HEK293 (cell line): ENCODE measurements around the gene ARHGAP5.

ENCODE experiments used
- GLI2 ChIP-seq: fragments of 450-650 bp; formaldehyde crosslinking; IDR thresholded peaks from 2 replicates; pipeline ENCODE4; 2017; ENCODE audit warnings: missing biosample characterization, missing genetic modification characterization, low read depth, borderline replicate concordance
- KLF8 ChIP-seq: fragments of 450-650 bp; formaldehyde crosslinking; IDR thresholded peaks from 2 replicates; pipeline ENCODE4 v1.5.1; 2016; ENCODE audit warnings: missing biosample characterization, missing genetic modification characterization
- PRDM1 ChIP-seq: fragments of 450-650 bp; formaldehyde crosslinking; IDR thresholded peaks from 2 replicates; pipeline ENCODE4; 2016; ENCODE audit warnings: missing biosample characterization, missing genetic modification characterization
- SCRT2 ChIP-seq: fragments of 450-650 bp; formaldehyde crosslinking; IDR thresholded peaks from 2 replicates; pipeline ENCODE4 v1.5.1; 2016; ENCODE audit warnings: missing biosample characterization, missing genetic modification characterization
- SP2 ChIP-seq: fragments of 450-650 bp; formaldehyde crosslinking; IDR thresholded peaks from 2 replicates; pipeline ENCODE4 v1.5.1; 2016; ENCODE audit warnings: missing biosample characterization, missing genetic modification characterization
- WT1 ChIP-seq: fragments of 450-650 bp; formaldehyde crosslinking; IDR thresholded peaks from 2 replicates; pipeline ENCODE4 v1.5.1; 2016; ENCODE audit warnings: missing biosample characterization, missing genetic modification characterization
- ZFP3 ChIP-seq: fragments of 450-650 bp; formaldehyde crosslinking; IDR thresholded peaks from 2 replicates; pipeline ENCODE4 v1.5.1; 2016; ENCODE audit warnings: low read depth, missing biosample characterization, missing genetic modification characterization
- ZFP41 ChIP-seq: fragments of 450-650 bp; formaldehyde crosslinking; IDR thresholded peaks from 2 replicates; pipeline ENCODE4 v1.5.1; 2016; ENCODE audit warnings: missing biosample characterization, missing genetic modification characterization, borderline replicate concordance
- ZNF112 ChIP-seq: fragments of 450-650 bp; formaldehyde crosslinking; IDR thresholded peaks from 2 replicates; pipeline ENCODE4 v1.5.0; 2017; ENCODE audit warnings: missing biosample characterization, missing genetic modification characterization
- ZNF324 ChIP-seq: fragments of 450-650 bp; formaldehyde crosslinking; IDR thresholded peaks from 2 replicates; pipeline ENCODE4 v1.5.1; 2016; ENCODE audit warnings: missing biosample characterization, missing genetic modification characterization
- ZNF354C ChIP-seq: fragments of 450-650 bp; formaldehyde crosslinking; IDR thresholded peaks from 2 replicates; pipeline ENCODE4 v1.5.1; 2016; ENCODE audit warnings: missing biosample characterization, missing genetic modification characterization, low read depth, borderline replicate concordance
- ZNF362 ChIP-seq: fragments of 450-650 bp; formaldehyde crosslinking; IDR thresholded peaks from 2 replicates; pipeline ENCODE4 v1.5.1; 2016; ENCODE audit warnings: missing biosample characterization, missing genetic modification characterization
- ZNF473 ChIP-seq: fragments of 450-650 bp; formaldehyde crosslinking; IDR thresholded peaks from 2 replicates; pipeline ENCODE4 v1.5.1; 2017; ENCODE audit warnings: missing biosample characterization, missing genetic modification characterization
- ZNF529 ChIP-seq: fragments of 450-650 bp; formaldehyde crosslinking; IDR thresholded peaks from 2 replicates; pipeline ENCODE4 v1.5.1; 2017; ENCODE audit warnings: missing genetic modification characterization, missing biosample characterization; ENCODE audit not compliant: insufficient replicate concordance
- ZNF558 ChIP-seq: fragments of 450-650 bp; formaldehyde crosslinking; IDR thresholded peaks from 2 replicates; pipeline ENCODE4 v1.5.1; 2016; ENCODE audit warnings: missing biosample characterization, missing genetic modification characterization
- ZNF571 ChIP-seq: fragments of 450-650 bp; formaldehyde crosslinking; IDR thresholded peaks from 2 replicates; pipeline ENCODE4 v1.5.0; 2017; ENCODE audit warnings: missing biosample characterization, missing genetic modification characterization
- ZNF580 ChIP-seq: fragments of 450-650 bp; formaldehyde crosslinking; IDR thresholded peaks from 2 replicates; pipeline ENCODE4 v1.5.1; 2016; ENCODE audit warnings: missing biosample characterization, missing genetic modification characterization
- ZNF645 ChIP-seq: fragments of 450-650 bp; formaldehyde crosslinking; IDR thresholded peaks from 2 replicates; pipeline ENCODE4; 2016; ENCODE audit warnings: missing biosample characterization, missing genetic modification characterization
- ZSCAN5A ChIP-seq: fragments of 450-650 bp; formaldehyde crosslinking; IDR thresholded peaks from 2 replicates; pipeline ENCODE4 v1.5.1; 2016; ENCODE audit warnings: missing biosample characterization, missing genetic modification characterization
- TF ChIP-seq, protein P1 (sequence below): fragments of 450-650 bp; formaldehyde crosslinking; IDR thresholded peaks from 2 replicates; pipeline ENCODE4 v1.5.1; 2017; ENCODE audit warnings: missing biosample characterization, missing genetic modification characterization
- TF ChIP-seq, protein P2 (sequence below): fragments of 450-650 bp; formaldehyde crosslinking; IDR thresholded peaks from 2 replicates; pipeline ENCODE4 v1.5.1; 2016; ENCODE audit warnings: missing biosample characterization, missing genetic modification characterization, borderline replicate concordance
- TF ChIP-seq, protein P3 (sequence below): fragments of 450-650 bp; formaldehyde crosslinking; IDR thresholded peaks from 2 replicates; pipeline ENCODE4 v1.5.1; 2017; ENCODE audit warnings: missing biosample characterization, missing genetic modification characterization
- TF ChIP-seq, protein P4 (sequence below): fragments of 450-650 bp; IDR thresholded peaks from 2 replicates; pipeline ENCODE4 v1.5.1; 2018; ENCODE audit warnings: missing biosample characterization, missing genetic modification characterization

Gene ARHGAP5

GRCh38 chr14:32202998-32203882 is 126.1 kb downstream of the ARHGAP5 start, which contains the start of gene RNU6-8 (continued):
- TF ChIP-seq, protein P1, sequence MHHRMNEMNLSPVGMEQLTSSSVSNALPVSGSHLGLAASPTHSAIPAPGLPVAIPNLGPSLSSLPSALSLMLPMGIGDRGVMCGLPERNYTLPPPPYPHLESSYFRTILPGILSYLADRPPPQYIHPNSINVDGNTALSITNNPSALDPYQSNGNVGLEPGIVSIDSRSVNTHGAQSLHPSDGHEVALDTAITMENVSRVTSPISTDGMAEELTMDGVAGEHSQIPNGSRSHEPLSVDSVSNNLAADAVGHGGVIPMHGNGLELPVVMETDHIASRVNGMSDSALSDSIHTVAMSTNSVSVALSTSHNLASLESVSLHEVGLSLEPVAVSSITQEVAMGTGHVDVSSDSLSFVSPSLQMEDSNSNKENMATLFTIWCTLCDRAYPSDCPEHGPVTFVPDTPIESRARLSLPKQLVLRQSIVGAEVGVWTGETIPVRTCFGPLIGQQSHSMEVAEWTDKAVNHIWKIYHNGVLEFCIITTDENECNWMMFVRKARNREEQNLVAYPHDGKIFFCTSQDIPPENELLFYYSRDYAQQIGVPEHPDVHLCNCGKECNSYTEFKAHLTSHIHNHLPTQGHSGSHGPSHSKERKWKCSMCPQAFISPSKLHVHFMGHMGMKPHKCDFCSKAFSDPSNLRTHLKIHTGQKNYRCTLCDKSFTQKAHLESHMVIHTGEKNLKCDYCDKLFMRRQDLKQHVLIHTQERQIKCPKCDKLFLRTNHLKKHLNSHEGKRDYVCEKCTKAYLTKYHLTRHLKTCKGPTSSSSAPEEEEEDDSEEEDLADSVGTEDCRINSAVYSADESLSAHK (tag by site-specific recombination), result no peak
- no peak for TF ChIP-seq ZNF362
- no peak for TF ChIP-seq ZNF571
- TF ChIP-seq, protein P2, sequence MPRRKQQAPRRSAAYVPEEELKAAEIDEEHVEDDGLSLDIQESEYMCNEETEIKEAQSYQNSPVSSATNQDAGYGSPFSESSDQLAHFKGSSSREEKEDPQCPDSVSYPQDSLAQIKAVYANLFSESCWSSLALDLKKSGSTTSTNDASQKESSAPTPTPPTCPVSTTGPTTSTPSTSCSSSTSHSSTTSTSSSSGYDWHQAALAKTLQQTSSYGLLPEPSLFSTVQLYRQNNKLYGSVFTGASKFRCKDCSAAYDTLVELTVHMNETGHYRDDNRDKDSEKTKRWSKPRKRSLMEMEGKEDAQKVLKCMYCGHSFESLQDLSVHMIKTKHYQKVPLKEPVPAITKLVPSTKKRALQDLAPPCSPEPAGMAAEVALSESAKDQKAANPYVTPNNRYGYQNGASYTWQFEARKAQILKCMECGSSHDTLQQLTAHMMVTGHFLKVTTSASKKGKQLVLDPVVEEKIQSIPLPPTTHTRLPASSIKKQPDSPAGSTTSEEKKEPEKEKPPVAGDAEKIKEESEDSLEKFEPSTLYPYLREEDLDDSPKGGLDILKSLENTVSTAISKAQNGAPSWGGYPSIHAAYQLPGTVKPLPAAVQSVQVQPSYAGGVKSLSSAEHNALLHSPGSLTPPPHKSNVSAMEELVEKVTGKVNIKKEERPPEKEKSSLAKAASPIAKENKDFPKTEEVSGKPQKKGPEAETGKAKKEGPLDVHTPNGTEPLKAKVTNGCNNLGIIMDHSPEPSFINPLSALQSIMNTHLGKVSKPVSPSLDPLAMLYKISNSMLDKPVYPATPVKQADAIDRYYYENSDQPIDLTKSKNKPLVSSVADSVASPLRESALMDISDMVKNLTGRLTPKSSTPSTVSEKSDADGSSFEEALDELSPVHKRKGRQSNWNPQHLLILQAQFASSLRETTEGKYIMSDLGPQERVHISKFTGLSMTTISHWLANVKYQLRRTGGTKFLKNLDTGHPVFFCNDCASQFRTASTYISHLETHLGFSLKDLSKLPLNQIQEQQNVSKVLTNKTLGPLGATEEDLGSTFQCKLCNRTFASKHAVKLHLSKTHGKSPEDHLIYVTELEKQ, result no peak
- 0 out of 2 replicates have a peak, but pooled peaks have one; percentile 6 for TF ChIP-seq GLI2 (tag by site-specific recombination)
- TF ChIP-seq ZSCAN5A (tag by site-specific recombination), result 0 out of 2 replicates have a peak, but pooled peaks have one; percentile 11
- peak; percentile 58; the same call in 1 of the 2 replicates for TF ChIP-seq PRDM1 (tag by site-specific recombination)
- TF ChIP-seq ZNF354C (tag by site-specific recombination), result no peak
- no peak for TF ChIP-seq ZFP3 (tag by site-specific recombination)
- no peak for TF ChIP-seq SP2 (tag by site-specific recombination)
- TF ChIP-seq ZNF558 (tag by site-specific recombination), result peak; percentile 76
- TF ChIP-seq WT1 (tag by site-specific recombination), result no peak
- no peak for TF ChIP-seq ZNF473 (tag by site-specific recombination)
- TF ChIP-seq KLF8 (tag by site-specific recombination), result peak; percentile 54
- peak; percentile 97 for TF ChIP-seq SCRT2 (tag by site-specific recombination)
- TF ChIP-seq ZNF324 (tag by site-specific recombination), result peak; percentile 64; the same call in 1 of the 2 replicates
- no peak for TF ChIP-seq ZNF529 (tag by site-specific recombination)
- TF ChIP-seq ZNF580 (tag by site-specific recombination), result no peak
- TF ChIP-seq, protein P3, sequence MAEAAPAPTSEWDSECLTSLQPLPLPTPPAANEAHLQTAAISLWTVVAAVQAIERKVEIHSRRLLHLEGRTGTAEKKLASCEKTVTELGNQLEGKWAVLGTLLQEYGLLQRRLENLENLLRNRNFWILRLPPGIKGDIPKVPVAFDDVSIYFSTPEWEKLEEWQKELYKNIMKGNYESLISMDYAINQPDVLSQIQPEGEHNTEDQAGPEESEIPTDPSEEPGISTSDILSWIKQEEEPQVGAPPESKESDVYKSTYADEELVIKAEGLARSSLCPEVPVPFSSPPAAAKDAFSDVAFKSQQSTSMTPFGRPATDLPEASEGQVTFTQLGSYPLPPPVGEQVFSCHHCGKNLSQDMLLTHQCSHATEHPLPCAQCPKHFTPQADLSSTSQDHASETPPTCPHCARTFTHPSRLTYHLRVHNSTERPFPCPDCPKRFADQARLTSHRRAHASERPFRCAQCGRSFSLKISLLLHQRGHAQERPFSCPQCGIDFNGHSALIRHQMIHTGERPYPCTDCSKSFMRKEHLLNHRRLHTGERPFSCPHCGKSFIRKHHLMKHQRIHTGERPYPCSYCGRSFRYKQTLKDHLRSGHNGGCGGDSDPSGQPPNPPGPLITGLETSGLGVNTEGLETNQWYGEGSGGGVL (tag by site-specific recombination), result no peak
- TF ChIP-seq, protein P4, sequence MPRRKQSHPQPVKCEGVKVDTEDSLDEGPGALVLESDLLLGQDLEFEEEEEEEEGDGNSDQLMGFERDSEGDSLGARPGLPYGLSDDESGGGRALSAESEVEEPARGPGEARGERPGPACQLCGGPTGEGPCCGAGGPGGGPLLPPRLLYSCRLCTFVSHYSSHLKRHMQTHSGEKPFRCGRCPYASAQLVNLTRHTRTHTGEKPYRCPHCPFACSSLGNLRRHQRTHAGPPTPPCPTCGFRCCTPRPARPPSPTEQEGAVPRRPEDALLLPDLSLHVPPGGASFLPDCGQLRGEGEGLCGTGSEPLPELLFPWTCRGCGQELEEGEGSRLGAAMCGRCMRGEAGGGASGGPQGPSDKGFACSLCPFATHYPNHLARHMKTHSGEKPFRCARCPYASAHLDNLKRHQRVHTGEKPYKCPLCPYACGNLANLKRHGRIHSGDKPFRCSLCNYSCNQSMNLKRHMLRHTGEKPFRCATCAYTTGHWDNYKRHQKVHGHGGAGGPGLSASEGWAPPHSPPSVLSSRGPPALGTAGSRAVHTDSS (tag by site-specific recombination), result no peak
- no peak for TF ChIP-seq ZNF112 (tag by site-specific recombination)
- TF ChIP-seq ZNF645 (tag by site-specific recombination), result no peak
- TF ChIP-seq ZFP41, result no peak
